Uterus (tissue), 2 donors: ENCODE data around the gene GTF3C2.

Experiments
- POLR2A ChIP-seq, 2 donors: fragments of 450-650 bp; IDR thresholded peaks; one replicate each; pipeline ENCODE4 v1.6.1; 2016; ENCODE audit warnings: antibody characterized with exemption in 2 of 2, mild to moderate bottlenecking in 1 of 2, moderate library complexity in 1 of 2
- TF ChIP-seq, protein P1 (sequence below), 4 experiments: fragments of 200-600 bp in 2 of 4; fragments of 450-650 bp in 2 of 4; sonication (generic) in 2 of 4; IDR thresholded peaks; one replicate each; pipeline ENCODE4 v1.5.1; 2016 to 2019; ENCODE audit warnings: antibody characterized with exemption in 4 of 4, mild to moderate bottlenecking in 2 of 4, moderate library complexity in 1 of 4

DNA sequence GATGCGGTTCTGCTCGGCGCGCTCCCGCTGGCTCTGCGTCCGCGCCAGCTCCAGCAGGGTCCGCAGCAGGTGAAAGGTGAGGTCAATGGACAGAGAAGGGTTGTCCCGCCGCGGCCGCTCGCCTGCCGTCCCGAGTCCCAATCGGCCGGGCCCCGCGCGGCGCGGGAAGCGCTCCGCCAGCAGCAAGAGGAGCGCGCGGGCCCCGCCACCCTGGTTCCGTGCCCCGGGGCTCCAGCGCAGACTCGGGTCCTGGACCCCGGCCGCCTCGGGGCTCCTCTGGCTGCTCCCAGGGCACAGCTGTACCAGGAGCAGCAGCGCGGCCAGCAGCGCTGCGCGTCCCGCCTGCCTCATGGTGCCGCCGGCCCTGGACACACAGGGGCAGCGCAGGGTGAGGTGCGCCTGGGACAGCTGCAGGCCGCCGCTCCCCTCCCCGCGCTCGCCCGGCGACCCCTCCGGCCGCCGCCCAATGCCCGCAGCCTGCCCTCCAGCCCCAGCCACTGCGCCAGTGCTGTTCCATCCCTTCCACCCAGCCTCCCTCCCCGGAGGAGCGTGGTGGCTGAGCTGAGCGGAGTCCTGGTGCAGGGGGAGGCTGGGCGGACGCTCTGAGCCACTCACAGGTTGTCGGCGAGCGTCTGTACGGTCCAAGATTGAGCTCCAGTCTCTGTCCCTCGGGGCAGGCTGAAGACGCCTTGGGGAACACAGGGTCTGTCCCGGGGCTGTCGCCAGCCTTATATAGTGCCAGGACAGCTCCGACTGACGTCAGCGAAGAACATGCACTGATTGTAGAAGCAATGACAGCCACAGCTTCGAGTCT lies 48.8 kb downstream of the GTF3C2 start:
- TF ChIP-seq, protein P1, sequence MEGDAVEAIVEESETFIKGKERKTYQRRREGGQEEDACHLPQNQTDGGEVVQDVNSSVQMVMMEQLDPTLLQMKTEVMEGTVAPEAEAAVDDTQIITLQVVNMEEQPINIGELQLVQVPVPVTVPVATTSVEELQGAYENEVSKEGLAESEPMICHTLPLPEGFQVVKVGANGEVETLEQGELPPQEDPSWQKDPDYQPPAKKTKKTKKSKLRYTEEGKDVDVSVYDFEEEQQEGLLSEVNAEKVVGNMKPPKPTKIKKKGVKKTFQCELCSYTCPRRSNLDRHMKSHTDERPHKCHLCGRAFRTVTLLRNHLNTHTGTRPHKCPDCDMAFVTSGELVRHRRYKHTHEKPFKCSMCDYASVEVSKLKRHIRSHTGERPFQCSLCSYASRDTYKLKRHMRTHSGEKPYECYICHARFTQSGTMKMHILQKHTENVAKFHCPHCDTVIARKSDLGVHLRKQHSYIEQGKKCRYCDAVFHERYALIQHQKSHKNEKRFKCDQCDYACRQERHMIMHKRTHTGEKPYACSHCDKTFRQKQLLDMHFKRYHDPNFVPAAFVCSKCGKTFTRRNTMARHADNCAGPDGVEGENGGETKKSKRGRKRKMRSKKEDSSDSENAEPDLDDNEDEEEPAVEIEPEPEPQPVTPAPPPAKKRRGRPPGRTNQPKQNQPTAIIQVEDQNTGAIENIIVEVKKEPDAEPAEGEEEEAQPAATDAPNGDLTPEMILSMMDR (IDR thresholded peaks at IDR 0.05), result no peak
- no peak for TF ChIP-seq POLR2A (IDR thresholded peaks at IDR 0.05)
